GM10248 (cell line): ENCODE data around the gene HERC2.

ENCODE experiments used
- CTCF ChIA-PET: fragments of 300-600 bp; sonication (Branson Sonifier 250); formaldehyde crosslinking; extraction: SDS; loops from one replicate; lab custom pipeline; 2021; ENCODE audit warnings: antibody characterized with exemption; lab: Yijun Ruan, JAX
- POLR2A ChIA-PET: fragments of 350-650 bp; sonication (Branson Sonifier 250); formaldehyde crosslinking; extraction: SDS; loops from one replicate; lab custom pipeline; 2020; ENCODE audit warnings: antibody characterized with exemption; lab: Yijun Ruan, JAX
- DNase-seq: peaks from one replicate; pipeline ENCODE4 v3.0.0; 2012; ENCODE audit errors: extremely low spot score
- CTCF ChIP-seq: IDR thresholded peaks from 2 replicates; pipeline ENCODE4 v1.5.1; 2012; ENCODE audit warnings: mild to moderate bottlenecking, low read depth; ENCODE audit errors: extremely low read depth, missing control alignments, control extremely low read depth

The HERC2 gene

GRCh38 chr15:28112962-28113361 lies 209.0 kb downstream of the HERC2 start:
- POLR2A ChIA-PET = no interaction called here
- no peak for TF ChIP-seq CTCF
- CTCF ChIA-PET = no interaction called here
- DNase-seq = no peak

- CTCF ChIA-PET = no interaction called here
- no peak for TF ChIP-seq CTCF
- DNase-seq = no peak
- POLR2A ChIA-PET = no interaction called here
These were observed 209.7 kb downstream of the HERC2 start for GRCh38 chr15:28112101-28112760.

GRCh38 chr15:28111543-28111942 lies 210.4 kb downstream of the HERC2 start:
- CTCF ChIA-PET = no interaction called here
- no peak for DNase-seq
- POLR2A ChIA-PET = no interaction called here
- TF ChIP-seq CTCF = no peak

GRCh38 chr15:28110481-28110881 lies 211.5 kb downstream of the HERC2 start:
- no peak for TF ChIP-seq CTCF
- no peak for DNase-seq
- ChIA-PET CTCF (interaction anchor here (0.8 kb wide), 1 partner anchor 15 kb away, joined by 3 read pairs; no protein-coding TSS in a partner anchor), POLR2A (no interaction called here)

- ChIA-PET POLR2A (no interaction called here), CTCF (interaction anchor here (0.8 kb wide), 1 partner anchor 15 kb away, joined by 3 read pairs; no protein-coding TSS in a partner anchor)
- no peak for TF ChIP-seq CTCF
- DNase-seq = no peak
These were observed 212.1 kb downstream of the HERC2 start for GRCh38 chr15:28109626-28110455.

- DNase-seq = no peak
- POLR2A ChIA-PET = no interaction called here
- CTCF ChIA-PET = interaction anchor here (1.0 kb wide), 1 partner anchor 16 kb away, joined by 3 read pairs; no protein-coding TSS in a partner anchor
- TF ChIP-seq CTCF = no peak
These were observed 214.1 kb downstream of the HERC2 start for GRCh38 chr15:28107904-28108275.
